ENCODE measurements around the gene PNPLA7. TPM values are rescaled to one million over a fixed set of nuclear protein-coding genes. Genes with fewer than 3 reads are reported as not detected.

Gene PNPLA7
- total and polyA plus RNA-seq, 2 of the 8 experiments (the other 6 are each of a cell fraction or from before 2014, with no cell fraction given), result 0.35 to 0.47 TPM

DNA sequence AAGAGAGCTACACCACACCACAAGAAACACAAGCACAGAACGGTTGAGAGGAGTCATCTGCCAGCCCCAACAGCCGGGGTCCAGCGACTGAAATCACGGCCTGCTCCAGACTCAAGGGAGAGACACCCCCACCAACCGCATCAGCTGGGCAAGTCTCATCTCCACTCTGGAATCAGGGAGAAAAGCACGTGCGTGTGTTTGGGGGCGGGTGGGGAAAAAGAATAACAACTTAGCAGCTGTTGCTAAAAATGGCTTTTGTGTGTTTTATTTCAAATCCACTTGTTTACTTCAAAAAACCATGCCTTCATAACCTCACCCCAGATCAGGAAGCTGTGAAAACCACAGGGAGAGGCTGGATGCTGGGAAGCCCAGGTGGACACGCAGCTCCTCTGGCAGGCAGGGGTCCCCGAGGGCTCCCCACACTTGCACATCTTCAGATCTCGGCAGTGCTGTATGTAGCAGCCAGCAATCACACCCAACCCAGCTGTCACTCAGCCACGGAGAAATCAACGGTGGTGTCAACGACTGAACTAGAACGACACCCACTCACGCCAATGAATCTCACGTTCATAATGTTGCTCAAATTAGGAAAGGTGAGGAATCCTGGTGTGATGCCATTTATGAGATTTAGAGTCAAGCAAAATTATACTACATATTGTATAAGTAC, 19.0 kb downstream of the PNPLA7 start:
- no peak overlapping the region for H2BK5ac ChIP-seq (ENCODE audit: low read depth, low read length)
- H2BK15ac ChIP-seq (ENCODE audit: low read length), result no peak overlapping the region
- H3K79me1 ChIP-seq (ENCODE audit: low read depth, low read length), result no peaks in the 10 kb centered on the region
- H3K4me2 ChIP-seq (ENCODE audit: insufficient read depth in 1 of 2, low read depth in 2 of 2, low read length in 2 of 2), result no peak overlapping the region
- H3K56ac ChIP-seq (replicated peaks; ENCODE audit: insufficient read length, low read depth, low read length), result no peak overlapping the region
- H3K79me2 ChIP-seq (ENCODE audit: control insufficient read depth in 1 of 2, insufficient read depth in 2 of 2, low read length in 2 of 2), result no peaks in the 10 kb centered on the region
- POLR2A ChIA-PET (ENCODE audit: partially characterized antibody), result interaction anchor here (0.8 to 1.5 kb wide), 3 partner anchors 21 to 92 kb away, joined by 3 to 4 read pairs (median 3); no protein-coding TSS in a partner anchor
- H2BK20ac ChIP-seq (ENCODE audit: low read length), result no peak overlapping the region
- H2AFZ ChIP-seq (ENCODE audit: low read length), result no peak overlapping the region
- 0 out of 4 replicates have a peak, but pooled peaks cover 0 to 2% of the 10 kb centered on the region in 2 experiments for H3K9me3 ChIP-seq (ENCODE audit: insufficient read depth in 2 of 2, low read depth in 1 of 2, low read length in 1 of 2)
- H4K20me1 ChIP-seq (replicated peaks in 1 of 2; ENCODE audit: control insufficient read depth in 1 of 2, insufficient read depth in 2 of 2, low read length in 2 of 2), result no peaks in the 10 kb centered on the region
- H3K18ac ChIP-seq (ENCODE audit: extremely low read depth, low read length), result no peak overlapping the region
- no peak for DNase-seq (ENCODE audit: low read depth in 1 of 2, low spot score in 2 of 2)
- no peak overlapping the region for H4K8ac ChIP-seq (ENCODE audit: extremely low read depth, insufficient read depth, low read length)
- no peak overlapping the region for H3K4ac ChIP-seq (replicated peaks; ENCODE audit: insufficient read length, low read depth, low read length)
- CTCF ChIA-PET (ENCODE audit: partially characterized antibody), result interaction anchor here (0.5 to 1.7 kb wide), 11 partner anchors 9 to 608 kb away, joined by 3 to 10 read pairs (median 3); partner anchors contain the start of genes EXD3, NOXA1 and PNPLA7
- H3K27me3 ChIP-seq (replicated peaks in 1 of 4; ENCODE audit: control insufficient read depth in 3 of 4, extremely low read depth in 1 of 4, insufficient read depth in 3 of 4, low read length in 3 of 4), result no peaks in the 10 kb centered on the region
- 90% methylated on average over 17 of the region's 17 CpGs; no CpG with 5 or more reads in 1 of the 2 experiments for WGBS, 2 experiments (ENCODE audit: extremely low coverage in 1 of 2, insufficient coverage in 1 of 2, insufficient read length in 1 of 2, insufficient replicate concordance in 2 of 2, low coverage in 1 of 2, low lambda C conversion rate in 2 of 2, missing lambda C conversion rate in 1 of 2)
- H3K4me1 ChIP-seq (replicated peaks in 1 of 4; ENCODE audit: control insufficient read depth in 3 of 4, insufficient read depth in 4 of 4, low read length in 3 of 4), result no peaks in the 10 kb centered on the region; a peak in 2 of 7 replicates
- H3K4me3 ChIP-seq (ENCODE audit: extremely low read depth in 1 of 4, insufficient read depth in 2 of 4, low read depth in 3 of 4, low read length in 4 of 4), result no peak overlapping the region
- H3K23me2 ChIP-seq (ENCODE audit: low read depth, low read length), result no peaks in the 10 kb centered on the region
- no peak overlapping the region for H3K14ac ChIP-seq (ENCODE audit: insufficient read length)
- no peak overlapping the region for H4K91ac ChIP-seq (replicated peaks; ENCODE audit: insufficient read length, low read length)
- no peak overlapping the region for H2BK120ac ChIP-seq (replicated peaks; ENCODE audit: low read depth, low read length)
- no peak for FAIRE-seq
- no peaks in the 10 kb centered on the region for H3K36me3 ChIP-seq (ENCODE audit: control insufficient read depth in 2 of 4, insufficient read depth in 4 of 4, low read length in 3 of 4)
- no peak overlapping the region for H3K27ac ChIP-seq (ENCODE audit: low read depth, low read length)
- no peak overlapping the region for H2AK5ac ChIP-seq (ENCODE audit: low read depth, low read length)
- no peak overlapping the region for H3K9ac ChIP-seq (replicated peaks in 1 of 4; ENCODE audit: extremely low read depth in 1 of 4, low read depth in 3 of 4, low read length in 3 of 4)
- H4K5ac ChIP-seq (ENCODE audit: insufficient read length, low read depth, low read length), result no peak overlapping the region
- H2BK12ac ChIP-seq (ENCODE audit: low read depth, low read length), result no peak overlapping the region
- H3K23ac ChIP-seq (ENCODE audit: insufficient read length), result no peak overlapping the region
- TF ChIP-seq SIRT6 (IDR thresholded peaks at IDR 0.05; ENCODE audit: low read length) (no peak), SUZ12 (IDR thresholded peaks at IDR 0.05; ENCODE audit: low read length) (no peak), RFX5 (IDR thresholded peaks at IDR 0.05; ENCODE audit: borderline replicate concordance, low read depth, low read length) (no peak), CHD2 (IDR thresholded peaks at IDR 0.05; ENCODE audit: low read length) (no peak), HDAC6 (IDR thresholded peaks at IDR 0.05; ENCODE audit: low read depth, low read length) (no peak), JUN (IDR thresholded peaks at IDR 0.05; ENCODE audit: low read depth, low read length) (no peak), ZNF274 (IDR thresholded peaks at IDR 0.05; ENCODE audit: borderline replicate concordance, extremely low read depth, low read length) (no peak), CEBPB (IDR thresholded peaks at IDR 0.05; ENCODE audit: low read depth, low read length) (no peak)
- TF ChIP-seq, protein P1, sequence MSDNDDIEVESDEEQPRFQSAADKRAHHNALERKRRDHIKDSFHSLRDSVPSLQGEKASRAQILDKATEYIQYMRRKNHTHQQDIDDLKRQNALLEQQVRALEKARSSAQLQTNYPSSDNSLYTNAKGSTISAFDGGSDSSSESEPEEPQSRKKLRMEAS (IDR thresholded peaks at IDR 0.05), result no peak

Measured in H1 (cell line).